Measurements from ENCODE around the gene MYH7B.

Gene MYH7B

DNA sequence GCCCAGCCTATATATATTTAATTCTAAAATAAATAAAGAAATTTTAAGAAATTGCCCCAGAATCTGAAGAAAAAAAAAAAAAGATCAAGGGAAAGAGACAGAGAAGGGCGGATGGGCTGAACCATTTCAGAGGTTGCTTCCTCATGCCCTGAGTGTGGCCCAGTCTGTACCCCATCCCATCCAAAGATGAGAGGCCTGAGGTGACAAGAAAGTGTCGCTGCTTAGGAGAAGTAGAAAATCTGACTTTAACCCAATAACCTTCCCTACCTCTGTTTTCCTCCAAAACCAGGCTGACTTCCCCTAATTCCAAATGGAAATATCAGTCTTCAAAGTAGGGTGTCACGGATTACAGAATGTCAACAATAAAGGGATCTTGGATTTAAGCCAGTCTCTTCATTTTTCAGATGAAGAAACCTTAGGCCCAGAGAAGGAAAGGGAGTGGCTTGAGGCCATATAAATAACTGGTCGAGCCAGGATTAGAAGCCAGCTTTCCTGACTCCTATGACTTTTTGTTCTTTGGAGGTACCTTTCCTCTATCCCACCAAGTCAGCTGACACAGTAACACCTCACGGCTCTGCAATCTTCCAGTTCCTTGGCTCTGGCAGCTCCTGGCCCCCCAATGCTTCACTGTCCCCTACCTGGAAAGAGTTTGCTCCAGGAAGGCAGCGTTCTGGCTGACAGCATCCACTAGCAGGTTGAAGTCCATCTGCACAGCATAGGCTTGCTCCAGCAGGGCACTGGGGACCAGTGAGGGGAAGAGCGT is 10.2 kb upstream of the MYH7B start:
- FAIRE-seq = no peak

DNA sequence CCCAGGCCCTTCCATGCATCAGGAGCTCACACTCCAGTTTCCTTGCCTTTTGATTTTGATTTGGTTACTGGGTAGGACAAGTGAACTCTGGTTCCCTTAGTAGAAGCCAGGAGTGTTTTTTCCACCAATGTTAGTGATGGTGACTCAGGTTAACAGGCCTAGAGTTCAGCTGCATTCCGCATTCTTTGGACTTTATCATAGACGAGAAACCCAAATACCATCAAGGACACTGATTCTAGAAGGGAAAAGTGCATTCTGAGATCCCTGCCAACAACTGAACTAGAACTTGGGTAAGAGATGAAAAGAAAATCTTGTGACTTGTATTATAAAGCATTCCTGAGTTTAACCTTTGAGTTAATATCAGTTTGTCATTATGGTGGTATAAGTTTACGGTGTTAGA is 9.0 kb upstream of the MYH7B start:
- FAIRE-seq = no peak

GRCh38 chr20:34947336-34947735 is 8.3 kb upstream of the MYH7B start:
- FAIRE-seq = no peak

- no peak for FAIRE-seq
Measured at GRCh38 chr20:34948030-34948429, 7.6 kb upstream of the MYH7B start.

GRCh38 chr20:34949120-34949519 is 6.5 kb upstream of the MYH7B start:
- FAIRE-seq = no peak

DNA sequence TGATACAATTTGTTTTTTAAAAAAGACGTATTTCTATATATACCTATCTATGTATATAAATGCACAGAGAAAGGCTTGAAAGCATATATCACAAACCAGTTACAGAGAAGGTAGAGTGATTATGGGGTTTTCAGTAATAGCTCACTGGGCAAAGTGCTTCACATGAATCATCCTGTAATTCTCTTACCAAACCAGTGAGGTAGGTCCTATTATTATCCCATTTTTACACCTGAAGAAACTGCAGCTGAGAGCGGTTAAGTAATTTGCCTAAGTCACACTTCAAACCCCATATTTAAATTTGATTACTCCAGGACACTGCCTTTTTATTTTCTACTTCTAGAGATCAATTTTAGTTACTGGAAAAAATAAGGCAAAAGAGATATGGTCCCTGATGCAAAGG is 4.4 kb upstream of the MYH7B start:
- no peak for FAIRE-seq

GRCh38 chr20:34951652-34952051 is 4.0 kb upstream of the MYH7B start:
- FAIRE-seq = no peak

- FAIRE-seq = no peak
Measured at GRCh38 chr20:34952671-34953070, 3.0 kb upstream of the MYH7B start.

- FAIRE-seq = no peak
Measured at GRCh38 chr20:34953960-34954359, 1.7 kb upstream of the MYH7B start.

- no peak for FAIRE-seq
Measured at GRCh38 chr20:34954904-34955230, 801 bp upstream of the MYH7B start.

DNA sequence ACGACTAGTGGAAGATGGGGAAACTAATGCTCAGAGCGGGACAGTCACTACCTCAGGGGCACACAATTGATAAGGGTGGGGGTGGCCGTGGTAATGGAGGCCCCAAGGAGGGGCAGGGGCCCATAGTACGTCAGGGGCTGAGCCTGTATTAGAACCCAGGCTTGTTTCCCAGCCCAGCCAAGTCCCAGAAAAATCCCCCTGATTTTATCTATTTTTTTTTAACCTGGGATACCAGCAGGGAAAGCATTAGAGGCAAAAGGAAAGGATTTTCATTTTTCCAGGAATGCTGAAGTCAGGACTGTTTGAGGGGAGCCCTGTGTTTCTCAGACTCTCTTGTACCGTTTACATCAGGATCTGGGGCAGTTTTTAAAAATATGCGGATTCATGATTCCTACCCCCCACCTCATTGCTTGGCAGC is 382 bp downstream of the MYH7B start:
- no peak for FAIRE-seq

GRCh38 chr20:34956751-34957472 is 1.2 kb downstream of the MYH7B start:
- FAIRE-seq = no peak

DNA sequence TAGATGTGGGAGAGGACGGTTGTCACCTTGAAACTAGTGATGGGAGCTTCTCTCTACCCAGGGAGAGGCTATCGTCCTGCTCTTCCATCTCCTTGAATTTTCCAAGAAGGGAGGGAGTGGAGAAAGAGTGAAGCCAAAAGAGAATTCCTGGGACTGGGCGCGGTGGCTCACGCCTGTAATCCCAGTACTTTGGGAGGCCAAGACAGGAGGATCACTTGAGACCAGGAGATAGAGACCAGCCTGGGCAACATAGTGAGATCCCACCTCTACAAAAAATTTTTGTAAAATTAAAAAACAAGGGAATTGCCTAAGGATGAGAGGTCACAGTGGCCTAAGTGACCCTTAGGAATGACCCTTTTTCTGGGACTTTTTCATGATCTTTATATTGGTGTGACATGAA is 8.8 kb downstream of the MYH7B start:
- FAIRE-seq = no peak

- FAIRE-seq = no peak
Measured at GRCh38 chr20:34965051-34965450, 9.4 kb downstream of the MYH7B start.

- FAIRE-seq = no peak
Measured at GRCh38 chr20:34967421-34967820, 11.8 kb downstream of the MYH7B start.

DNA sequence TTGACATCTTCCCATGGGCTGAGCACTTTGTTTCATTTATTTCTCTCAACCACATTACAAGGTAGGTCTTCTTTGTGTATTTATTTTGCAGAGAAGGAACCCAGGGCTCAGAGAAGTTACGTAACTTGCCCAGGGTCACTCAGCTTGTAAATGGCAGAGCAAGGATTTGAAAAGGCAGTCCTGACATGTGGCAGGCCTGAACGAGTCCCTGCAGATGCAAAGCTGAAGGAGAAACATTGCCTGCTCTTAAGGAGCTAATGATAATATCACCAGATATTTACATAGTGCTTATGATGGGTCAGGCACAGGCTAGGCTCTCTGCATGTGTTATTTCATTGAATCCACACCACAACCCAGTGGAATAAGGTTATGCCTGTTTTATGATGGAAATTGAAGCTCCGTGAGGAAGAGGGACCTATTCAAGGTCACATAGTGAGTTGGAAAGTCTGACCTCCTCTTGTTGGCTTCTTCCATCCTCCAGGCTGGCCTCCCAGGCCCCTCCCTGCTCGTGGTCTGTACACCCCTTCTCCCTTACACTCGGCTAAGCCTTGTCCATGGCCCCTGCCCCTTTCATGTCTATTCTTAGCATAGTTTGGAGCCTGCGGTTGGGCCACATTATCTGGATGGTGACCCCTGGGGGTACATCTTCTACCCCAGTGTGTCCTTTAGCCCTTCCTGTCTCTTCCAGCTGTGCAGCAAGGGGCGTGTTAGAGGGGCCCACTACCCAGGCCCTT is 12.5 kb downstream of the MYH7B start:
- no peak for FAIRE-seq

DNA sequence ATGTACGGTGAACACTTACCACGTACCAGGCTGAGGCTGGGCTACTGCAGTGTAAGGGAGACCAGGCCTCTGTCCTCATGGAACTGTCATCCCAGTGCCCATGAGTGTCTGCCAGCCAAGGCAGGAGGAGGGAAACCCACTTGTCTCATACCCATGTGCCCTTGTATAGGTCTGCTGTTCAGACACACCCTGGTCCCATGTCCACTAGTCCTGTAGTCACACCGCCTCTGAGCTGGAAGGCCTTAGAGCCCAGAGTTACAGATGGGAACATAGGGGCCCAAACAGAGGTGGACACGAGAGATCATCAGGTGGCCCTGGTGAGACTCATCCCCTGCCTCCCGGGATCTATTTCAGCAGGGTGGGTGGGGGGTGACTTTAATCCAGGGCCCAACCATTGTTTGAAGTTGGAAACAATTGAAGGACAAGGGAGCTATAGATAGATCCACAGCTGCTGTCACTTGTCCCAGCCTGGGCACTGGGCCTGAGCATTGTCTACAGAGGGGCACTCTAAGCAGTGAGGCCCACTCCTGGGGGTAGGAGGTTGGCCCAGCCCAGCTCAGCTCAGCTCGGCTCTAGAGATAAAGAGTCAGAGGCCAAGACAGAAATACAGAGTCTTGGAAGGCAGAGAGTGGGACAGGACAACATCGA is 14.6 kb downstream of the MYH7B start:
- no peak for FAIRE-seq

- no peak for FAIRE-seq
Measured at GRCh38 chr20:34970846-34971560, 15.3 kb downstream of the MYH7B start.

DNA sequence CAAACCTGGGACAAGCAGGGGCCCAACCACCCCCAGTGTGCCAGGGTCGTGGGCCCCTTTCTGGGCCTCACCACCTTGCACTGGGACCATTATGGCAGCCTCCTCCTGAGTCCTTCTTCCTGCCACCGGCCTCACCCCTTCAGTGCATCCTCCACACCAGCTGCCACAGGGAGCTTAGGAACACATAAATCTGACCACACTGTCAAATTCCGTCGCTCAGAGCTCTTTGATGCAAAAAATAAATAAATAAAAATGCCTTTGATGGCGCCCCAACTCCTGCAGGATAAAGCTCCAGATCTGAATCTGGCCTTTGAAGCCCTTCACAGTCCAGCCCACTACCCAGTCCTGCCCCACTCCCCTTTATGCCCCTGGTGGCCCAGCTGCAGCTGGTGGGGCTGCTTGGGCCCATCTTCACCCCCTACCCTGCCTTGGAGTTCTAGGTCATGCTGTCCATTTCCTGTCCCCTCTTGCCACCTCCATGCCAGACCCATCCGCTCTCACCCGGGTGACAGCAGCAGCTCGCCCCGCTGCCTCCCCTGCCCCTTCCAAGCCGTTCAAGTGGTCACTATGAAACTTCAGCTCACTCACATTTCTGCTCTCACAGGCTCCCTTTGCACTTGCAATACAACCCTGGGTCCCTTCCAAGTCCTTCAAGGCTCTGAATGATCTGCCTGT is 16.0 kb downstream of the MYH7B start:
- FAIRE-seq = no peak

DNA sequence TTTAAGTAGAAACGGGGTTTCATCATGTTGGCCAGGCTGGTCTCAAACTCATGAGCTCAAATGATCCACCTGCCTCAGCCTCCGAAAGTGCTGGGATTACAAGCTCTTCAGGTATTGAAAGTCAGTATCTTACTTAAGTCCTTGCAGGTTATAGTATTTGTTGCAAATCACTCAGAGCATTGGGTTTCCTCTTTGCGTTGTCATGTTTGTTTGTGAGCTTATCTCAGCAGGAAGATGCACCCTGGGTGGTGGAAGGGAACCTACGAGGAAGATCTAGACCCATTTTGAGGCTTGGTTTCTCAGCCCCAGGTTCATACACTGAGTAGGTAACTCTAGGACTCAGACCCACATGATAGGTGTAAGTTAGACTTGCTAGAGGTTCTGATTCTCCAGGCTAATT is 18.6 kb downstream of the MYH7B start:
- no peak for FAIRE-seq

DNA sequence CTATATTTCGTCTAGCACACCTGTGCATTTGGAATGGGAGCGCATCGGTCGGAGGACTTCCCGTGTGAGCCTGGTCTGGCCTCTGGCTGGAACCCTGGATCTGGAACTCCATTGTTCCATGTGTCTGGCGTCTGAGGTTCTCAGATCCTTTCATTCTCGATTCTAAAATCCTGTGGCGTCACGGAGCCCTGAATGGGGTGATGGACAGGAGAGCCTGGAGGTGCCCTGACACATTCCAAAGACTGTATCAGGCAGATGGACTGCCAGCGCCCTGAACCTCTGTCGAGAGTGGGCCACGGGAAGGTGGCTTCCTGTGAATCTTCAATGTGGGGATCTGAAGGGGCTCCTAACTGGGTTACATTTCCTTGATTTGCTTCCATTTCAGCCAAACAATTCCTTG is 20.6 kb downstream of the MYH7B start:
- FAIRE-seq = no peak

DNA sequence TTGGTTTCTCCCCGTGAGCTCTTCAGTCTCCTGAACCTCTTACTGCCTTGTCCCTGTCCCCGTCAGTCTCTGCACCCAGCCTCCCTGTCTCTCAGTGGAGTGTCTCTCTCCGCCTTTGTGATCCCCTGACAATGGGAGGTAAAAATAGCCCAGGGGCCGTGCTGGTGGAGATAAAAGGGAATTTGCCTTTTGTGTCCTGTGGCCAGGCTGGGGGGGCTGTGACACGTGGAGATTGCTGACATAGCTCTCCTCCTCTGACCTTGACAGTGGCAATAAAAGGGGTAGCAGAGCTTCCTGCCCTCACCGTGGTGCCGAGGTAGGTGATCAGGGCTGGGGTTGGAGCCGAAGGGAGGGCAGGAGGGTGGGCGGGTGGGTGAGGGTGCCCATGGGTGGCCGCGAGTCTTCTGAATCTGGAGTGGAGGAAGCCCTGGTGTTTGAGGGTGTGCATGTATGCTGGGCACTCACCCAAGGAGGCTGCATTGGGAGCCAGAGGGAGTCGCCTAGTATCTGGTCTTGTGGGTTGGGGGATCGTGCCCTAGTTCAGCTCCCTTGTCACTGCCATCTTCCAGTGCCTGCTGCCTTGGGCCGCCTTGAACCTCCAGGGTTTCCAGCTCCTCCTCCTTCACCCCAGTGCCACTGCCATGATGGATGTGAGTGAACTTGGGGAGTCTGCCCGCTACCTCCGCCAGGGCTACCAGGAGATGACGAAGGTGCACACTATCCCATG is 21.9 kb downstream of the MYH7B start:
- FAIRE-seq = no peak
